ENCODE data around the gene RIBC2.
"Not testable (repeated sequence)": the region's sequence is repeated elsewhere in the genome, so short reads cannot be mapped to it uniquely, and the experiment has no call there.

Gene RIBC2

DNA sequence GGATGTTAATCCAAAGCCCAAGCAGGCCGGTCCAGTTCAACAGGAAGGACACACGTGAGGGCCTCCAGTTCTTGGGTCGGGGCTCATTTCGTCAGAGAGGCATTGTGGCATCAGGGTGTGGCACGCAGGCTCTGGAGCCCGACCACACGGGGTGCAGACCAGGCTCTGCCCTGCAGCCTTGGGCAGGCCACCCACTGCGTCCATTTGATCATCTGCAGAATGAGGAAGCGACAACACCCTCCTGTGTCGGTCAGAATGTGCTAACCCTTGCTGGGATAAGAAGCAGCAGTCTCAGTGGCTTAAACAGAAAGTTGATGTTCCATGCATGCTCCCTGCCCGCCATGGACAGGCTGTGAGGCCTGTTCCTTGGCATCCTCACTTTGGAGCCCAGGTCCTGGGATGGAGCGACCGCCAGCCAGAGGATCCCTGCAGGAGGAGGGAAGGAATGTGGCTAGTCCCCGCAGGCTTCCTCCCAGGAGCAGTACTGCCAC, 10.8 kb downstream of the RIBC2 start:
- DNase-seq (ENCODE audit: low read depth): no peak

- DNase-seq (ENCODE audit: low read depth): no peak
Observed at GRCh38 chr22:45425101-45425500, 11.6 kb downstream of the RIBC2 start.

DNA sequence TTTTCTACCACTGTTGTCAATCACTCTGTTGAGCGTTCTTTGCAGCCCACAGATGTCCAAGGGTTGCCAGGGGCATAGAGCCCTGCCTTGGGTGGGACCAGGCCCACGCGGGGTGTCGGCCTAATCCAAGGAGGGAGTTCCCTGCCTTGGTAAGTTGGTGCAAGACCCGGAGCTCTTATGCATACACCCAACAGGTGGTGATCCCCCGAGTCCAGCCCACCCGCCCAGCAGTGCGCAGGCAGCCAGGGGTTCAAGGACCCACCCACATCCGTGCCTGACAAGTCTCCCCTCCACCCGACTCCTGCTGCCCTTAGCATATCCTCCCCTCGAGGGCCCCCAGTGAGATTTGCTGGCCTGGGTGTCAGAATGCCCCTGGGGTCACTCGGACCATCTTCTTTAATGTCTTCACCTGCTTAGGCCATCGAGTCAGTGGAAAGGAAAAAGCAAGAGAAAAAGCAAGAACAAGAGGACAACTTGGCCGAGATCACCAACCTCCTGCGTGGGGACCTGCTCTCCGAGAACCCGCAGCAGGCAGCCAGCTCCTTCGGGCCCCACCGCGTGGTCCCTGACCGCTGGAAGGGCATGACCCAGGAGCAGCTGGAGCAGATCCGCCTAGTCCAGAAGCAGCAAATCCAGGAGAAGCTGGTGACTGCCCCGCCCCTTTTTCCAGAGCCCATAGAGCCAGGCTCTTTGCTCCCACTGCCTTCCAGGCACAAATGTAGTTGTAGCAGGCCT, 12.2 kb downstream of the RIBC2 start:
- DNase-seq (ENCODE audit: low read depth): no peak

DNA sequence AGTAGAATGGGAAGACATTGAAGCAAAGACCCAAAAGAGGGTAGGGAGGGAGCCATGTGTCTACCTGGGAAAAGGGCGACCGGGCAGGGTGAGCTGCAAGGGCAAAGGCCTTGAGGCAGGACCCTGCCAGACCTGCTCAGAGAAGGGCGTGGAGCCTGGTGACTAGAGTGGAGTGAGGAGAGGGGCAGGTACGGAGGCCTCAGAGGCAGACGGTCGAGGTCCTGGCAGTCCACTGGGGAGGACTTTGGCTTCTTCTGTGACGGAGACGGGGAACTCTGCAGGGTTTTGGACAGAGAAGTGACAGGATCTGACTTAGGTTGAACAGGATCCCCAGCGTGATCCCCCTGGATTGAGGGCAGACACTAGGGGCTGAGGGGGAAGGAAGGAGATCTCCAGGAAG, 12.9 kb downstream of the RIBC2 start:
- no peak for DNase-seq (ENCODE audit: low read depth)

DNA sequence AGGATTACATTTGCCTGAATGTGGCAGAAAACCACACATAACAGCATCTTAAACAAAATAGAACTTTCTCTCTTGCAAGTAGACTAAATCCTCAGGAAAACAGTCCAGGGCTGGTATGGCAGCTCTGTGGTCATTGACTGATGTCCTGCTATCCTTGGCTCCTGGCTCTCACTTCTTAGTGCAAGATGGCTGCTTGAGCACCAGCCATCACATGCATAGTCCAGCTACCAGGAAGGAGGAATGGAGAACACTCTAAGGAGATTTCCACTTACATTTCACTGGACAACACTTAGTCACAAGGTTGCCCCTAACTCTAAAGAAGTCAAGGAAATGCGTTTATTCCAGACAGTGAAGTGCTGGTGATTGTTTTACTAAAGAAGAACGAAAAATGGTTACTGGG, 13.6 kb downstream of the RIBC2 start:
- DNase-seq (ENCODE audit: low read depth): no peak

GRCh38 chr22:45428391-45429385, 15.2 kb downstream of the RIBC2 start:
- DNase-seq (ENCODE audit: low read depth): no peak

GRCh38 chr22:45429424-45429823, 15.9 kb downstream of the RIBC2 start:
- no peak for DNase-seq (ENCODE audit: low read depth)

DNA sequence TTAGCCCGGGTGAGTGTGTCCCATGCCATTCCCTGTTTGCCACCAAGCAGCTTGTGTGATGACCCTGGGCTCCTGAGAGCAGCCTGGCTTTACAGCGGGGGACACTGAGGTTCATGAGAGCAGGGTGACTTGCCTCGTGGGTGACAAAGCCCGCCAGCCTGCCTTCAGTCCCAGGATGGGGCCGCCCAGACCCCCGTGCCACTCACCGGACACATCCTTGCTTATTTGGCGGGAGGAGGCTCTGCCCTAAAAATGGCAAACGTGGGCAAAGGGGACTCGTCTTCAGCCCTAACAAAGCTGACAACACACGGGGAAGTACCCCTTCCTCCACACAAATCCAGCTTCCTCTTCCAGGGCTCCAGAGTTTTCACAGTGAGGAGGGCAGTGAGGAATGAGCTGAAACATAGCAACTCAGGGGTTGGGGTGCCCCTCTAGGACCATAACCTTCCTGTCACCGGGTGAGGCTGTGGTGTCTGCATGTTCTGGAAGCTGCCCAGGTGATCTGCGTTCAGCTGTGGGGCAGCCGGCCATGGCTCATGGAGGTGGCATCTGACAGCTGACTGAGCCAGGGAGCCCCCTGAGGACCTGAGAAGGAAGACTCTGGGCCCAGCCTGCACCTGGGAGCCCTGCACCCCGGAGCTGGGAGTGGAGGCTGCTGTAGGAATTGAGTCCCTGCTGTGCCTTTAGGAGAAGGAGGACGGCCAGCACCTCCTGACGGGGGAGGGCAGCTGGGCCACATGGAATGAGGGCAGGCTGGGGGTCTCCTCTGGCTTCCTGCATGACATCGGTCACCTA, 16.7 kb downstream of the RIBC2 start:
- no peak for DNase-seq (ENCODE audit: low read depth)

DNA sequence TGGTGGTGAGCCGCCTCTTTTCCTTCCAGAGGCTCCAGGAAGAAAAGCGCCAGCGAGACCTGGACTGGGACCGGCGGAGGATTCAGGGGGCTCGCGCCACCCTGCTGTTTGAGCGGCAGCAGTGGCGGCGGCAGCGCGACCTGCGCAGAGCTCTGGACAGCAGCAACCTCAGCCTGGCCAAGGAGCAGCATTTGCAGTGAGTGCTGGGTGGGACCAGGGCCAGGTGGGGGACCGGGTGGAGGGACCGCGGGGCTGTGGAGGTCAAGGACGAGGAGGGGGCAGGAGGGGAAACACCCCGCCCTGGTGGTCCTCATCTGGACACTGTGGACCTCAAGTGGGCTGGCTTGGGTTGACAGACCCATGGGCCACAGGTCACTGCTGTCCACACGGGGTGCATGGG, 17.4 kb downstream of the RIBC2 start:
- no peak for DNase-seq (ENCODE audit: low read depth)

DNA sequence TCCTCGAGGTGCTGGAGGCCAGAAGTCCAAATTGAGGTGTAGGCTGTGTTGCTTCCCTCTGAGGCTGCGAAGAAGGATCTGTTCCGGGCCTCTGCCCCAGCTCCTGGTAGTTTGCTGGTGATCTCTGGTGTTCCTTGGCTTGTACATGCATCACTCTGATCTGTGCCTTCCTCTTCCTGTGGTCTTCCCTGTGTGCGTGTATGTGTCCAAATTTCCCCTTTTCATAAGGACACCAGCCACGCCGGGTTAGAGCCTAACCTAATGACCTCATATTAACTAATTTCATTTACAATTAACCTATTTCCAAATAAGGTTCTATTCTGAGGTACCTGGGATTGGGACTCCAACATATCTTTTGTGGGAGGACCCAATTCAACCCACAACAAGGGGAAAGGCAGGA, 21.5 kb downstream of the RIBC2 start:
- DNase-seq (ENCODE audit: low read depth): no peak

DNA sequence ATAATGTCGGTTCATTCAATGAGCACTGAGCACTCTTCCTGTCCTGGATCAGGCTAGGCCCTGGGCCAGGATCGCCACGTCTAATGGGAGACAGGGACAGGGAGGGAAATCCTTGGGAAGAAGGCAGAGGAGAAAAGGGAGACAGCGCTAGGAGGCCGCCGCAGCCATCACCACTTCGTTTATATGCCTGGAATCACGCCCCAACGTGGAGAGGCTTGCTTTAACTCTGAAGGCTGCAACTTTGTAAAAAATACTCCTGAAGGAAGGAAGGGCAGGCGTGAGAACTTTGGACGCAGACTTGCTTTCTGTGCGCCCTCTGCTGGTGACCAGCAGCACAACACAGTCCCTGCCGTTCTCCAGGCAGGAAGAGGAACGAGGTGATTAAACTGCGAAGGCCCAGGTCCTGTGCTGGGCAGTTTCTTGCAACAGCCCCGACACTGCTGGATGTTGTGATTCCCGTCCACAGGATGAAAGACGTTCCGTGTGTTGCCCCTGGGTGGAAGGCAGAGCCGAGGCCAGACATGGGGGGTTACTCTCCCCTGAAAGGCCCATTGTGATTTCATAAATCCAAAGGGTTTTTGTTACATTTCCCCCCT, 22.1 kb downstream of the RIBC2 start:
- peak; percentile 59 for DNase-seq (ENCODE audit: low read depth)

- DNase-seq (ENCODE audit: low read depth): not testable (repeated sequence)
Observed at GRCh38 chr22:45436871-45437517, 23.5 kb downstream of the RIBC2 start.

- DNase-seq (ENCODE audit: low read depth): no peak
Observed at GRCh38 chr22:45438336-45438735, 24.8 kb downstream of the RIBC2 start.

DNA sequence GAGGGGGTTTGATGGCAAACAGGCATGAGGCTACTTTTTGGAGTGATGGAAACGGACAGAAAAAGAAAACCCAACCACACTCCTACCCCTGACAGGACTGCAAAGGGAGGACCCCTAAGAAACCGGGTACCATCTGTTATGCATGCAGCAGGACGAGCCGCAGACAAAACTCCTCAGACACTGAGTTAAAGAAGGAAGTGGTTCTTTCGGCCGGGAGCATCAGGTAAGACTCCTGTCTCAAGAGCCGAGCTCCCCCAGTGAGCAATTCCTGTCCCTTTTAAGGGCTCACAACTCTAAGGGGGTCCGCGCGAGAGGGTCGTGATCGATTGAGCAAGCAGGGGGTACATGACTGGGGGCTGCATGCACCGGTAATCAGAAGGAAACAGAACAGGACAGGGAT, 27.2 kb downstream of the RIBC2 start:
- DNase-seq (ENCODE audit: low read depth): not testable (repeated sequence)

DNA sequence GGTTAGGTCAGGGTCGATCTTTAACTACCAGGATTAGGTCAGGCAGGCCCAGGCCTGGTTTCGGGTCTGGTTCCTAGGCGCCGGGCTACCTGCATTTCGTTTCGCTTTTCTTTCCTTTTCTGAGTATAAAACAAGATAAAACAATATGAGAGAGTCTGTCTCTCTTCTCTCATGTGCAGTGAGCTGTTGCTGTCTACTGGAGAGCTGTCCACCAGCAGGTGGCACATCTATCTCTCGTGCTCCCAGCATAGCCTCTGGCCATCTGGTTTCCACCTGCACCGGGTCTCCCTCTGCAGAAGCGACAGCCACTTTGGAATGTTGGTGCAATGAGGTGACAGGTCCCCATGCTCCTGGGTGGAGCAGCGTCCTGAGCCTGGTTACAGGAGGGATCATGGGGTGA, 27.6 kb downstream of the RIBC2 start:
- no peak for DNase-seq (ENCODE audit: low read depth)

- DNase-seq (ENCODE audit: low read depth): no peak
Observed at GRCh38 chr22:45442116-45442515, 28.6 kb downstream of the RIBC2 start.

DNA sequence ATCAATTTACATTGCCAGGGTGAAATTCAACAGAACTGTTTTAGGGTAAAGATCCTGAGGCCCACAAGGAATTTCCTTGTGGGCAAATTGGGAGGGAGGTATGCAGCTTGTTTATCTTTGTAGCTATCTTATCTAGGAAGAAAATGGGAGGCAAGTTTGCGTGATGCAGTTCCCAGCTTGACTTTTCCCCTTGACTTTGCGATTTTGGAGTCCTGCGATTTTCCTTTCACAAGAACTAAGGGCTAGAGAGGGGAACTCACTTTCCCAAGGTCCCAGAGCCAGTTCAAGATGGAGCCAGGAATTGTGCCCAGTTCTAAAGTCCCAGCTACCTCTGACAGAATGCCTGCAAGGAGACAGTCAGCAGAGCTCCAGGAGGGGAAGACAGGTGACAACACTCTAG, 30.7 kb downstream of the RIBC2 start:
- no peak for DNase-seq (ENCODE audit: low read depth)

DNA sequence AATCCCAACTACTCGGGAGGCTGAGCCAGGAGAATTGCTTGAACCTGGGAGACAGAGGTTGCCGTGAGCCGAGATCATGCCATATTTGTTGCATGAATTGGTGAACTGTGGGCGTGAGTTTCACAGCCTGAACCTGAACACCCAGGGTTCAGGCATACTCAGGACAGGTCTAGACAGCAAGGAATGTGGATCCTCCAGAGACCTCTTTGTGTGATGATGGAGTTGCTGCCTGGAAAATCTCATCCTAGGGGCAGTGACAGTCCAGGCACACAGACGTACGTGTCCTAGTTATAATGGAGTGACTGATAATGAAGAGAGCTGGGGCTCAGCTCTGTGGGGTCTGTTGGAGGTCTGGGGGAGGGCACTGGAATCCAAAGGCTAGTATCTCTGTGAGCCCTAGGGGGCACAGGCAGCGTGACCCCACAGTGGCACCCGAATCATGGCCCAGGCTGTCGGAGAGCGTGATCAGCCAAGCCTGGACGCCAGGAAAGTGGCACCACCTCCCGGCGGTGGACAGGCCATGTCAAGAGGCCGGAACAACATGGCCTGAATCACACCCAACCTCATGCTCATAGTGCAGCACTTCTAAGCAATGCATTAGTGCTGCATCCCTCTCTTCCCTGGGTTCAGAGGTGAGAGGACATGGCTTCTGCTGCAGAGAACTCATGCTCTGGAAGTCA, 31.7 kb downstream of the RIBC2 start:
- no peak for DNase-seq (ENCODE audit: low read depth)

DNA sequence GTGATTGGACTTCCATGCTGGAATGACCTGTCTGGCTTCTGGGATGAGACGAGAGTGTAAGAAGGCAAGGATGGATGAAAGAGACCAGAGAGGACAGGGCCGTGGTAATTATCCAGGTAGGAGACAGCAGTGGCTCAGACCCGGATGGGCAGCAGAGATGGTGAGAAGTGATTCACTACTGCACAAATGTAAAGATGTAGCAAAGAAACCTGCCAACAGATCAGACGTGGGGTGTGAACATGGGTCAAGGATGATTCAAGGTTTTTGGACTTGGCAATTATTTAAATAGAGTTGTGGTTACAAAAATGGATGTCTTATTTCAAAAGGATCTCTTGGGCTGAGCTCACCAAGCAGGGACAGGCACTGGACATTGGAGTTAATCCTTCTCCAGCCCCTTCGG, 32.7 kb downstream of the RIBC2 start:
- no peak for DNase-seq (ENCODE audit: low read depth)

GRCh38 chr22:45447596-45447995, 34.1 kb downstream of the RIBC2 start:
- DNase-seq (ENCODE audit: low read depth): not testable (repeated sequence)

GRCh38 chr22:45448431-45448830, 34.9 kb downstream of the RIBC2 start:
- no peak for DNase-seq (ENCODE audit: low read depth)

Data from activated gamma-delta T cell treated with anti-CD3 and anti-CD28 coated beads, Interleukin-2, amount 50 U/mL, for 16 hours (primary cell).